NCI-H128 (cell line): ENCODE results near the gene MOSPD3.
"Not testable (repeated sequence)": the region's sequence is repeated elsewhere in the genome, so short reads cannot be mapped to it uniquely, and the experiment has no call there.

Experiments
- DNase-seq: peaks from one replicate; lab custom pipeline; 2025; ENCODE audit not compliant: unreplicated experiment; lab: John Stamatoyannopoulos, UW

MOSPD3 gene

DNA sequence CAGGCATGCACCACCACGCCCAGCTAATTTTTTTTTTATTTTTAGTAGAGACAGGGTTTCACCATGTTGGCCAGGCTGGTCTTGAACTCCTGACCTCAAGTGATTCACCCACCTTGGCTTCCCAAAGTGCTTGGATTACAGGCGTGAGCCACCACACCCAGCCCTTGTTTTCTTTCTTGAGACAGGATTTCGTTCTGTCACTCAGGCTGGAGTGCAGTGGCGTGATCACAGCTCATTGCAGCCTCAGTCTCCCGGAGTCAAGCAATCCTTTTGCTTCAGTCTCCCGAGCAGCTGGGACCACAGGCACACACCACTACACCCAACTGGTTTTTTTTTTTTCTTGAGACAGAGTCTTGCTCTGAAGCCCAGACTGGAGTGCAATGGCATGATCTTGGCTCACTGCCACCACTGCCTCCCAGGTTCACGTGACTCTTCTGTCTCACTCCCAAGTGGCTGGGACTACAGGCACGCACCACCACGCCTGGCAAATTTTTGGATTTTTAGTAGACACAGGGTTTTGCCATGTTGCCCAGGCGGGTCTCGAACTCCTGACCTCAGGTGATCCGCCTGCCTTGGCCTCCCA lies 49.9 kb downstream of the MOSPD3 start:
- DNase-seq: not testable (repeated sequence)
